Choroid plexus epithelial cell (primary cell): ENCODE measurements around the gene ITPR1.

Experiments used
- DNase-seq: peaks from one replicate; pipeline ENCODE4 v3.0.0-alpha.2; 2010; ENCODE audit warnings: low read depth
- H3K4me3 ChIP-seq: 2 replicates; pipeline ENCODE4 v1.5.1; 2011; ENCODE audit warnings: low read depth, mild to moderate bottlenecking, control low read depth, low read length, moderate library complexity
- CTCF ChIP-seq: conservative IDR thresholded peaks from 2 replicates; pipeline ENCODE4 v1.5.1; 2011; ENCODE audit warnings: low read depth, mild to moderate bottlenecking, control low read depth, inconsistent platforms, low read length, moderate library complexity

Gene ITPR1

GRCh38 chr3:4613366-4613765 lies 120.2 kb downstream of the ITPR1 start:
- no peak overlapping the region for H3K4me3 ChIP-seq
- no peak for TF ChIP-seq CTCF
- DNase-seq: no peak

GRCh38 chr3:4614070-4614469 lies 120.9 kb downstream of the ITPR1 start:
- no peak for DNase-seq
- no peak overlapping the region for H3K4me3 ChIP-seq
- no peak for TF ChIP-seq CTCF

- TF ChIP-seq CTCF: no peak
- no peak for DNase-seq
- no peak overlapping the region for H3K4me3 ChIP-seq
These were observed 121.8 kb downstream of the ITPR1 start for GRCh38 chr3:4614927-4615326.

GRCh38 chr3:4615750-4616149 lies 122.6 kb downstream of the ITPR1 start:
- no peak overlapping the region for H3K4me3 ChIP-seq
- DNase-seq: no peak
- TF ChIP-seq CTCF: no peak

GRCh38 chr3:4623421-4623999 lies 130.4 kb downstream of the ITPR1 start:
- TF ChIP-seq CTCF: no peak
- no peak overlapping the region for H3K4me3 ChIP-seq
- DNase-seq: no peak

GRCh38 chr3:4627651-4628375 lies 134.7 kb downstream of the ITPR1 start:
- TF ChIP-seq CTCF: no peak
- no peak overlapping the region for H3K4me3 ChIP-seq
- DNase-seq: no peak
